Astrocyte (in vitro differentiated cells and primary cell): Measurements from ENCODE around the gene ST14. TPM values are rescaled to one million over a fixed set of nuclear protein-coding genes. Genes with fewer than 3 reads are reported as not detected.

Experiments used
- DNase-seq: peaks from one replicate; pipeline ENCODE4 v3.0.0-alpha.2; 2010; ENCODE audit warnings: low read depth
- FAIRE-seq: peaks from 2 replicates; lab custom pipeline; 2011; peaks lifted over from hg19 to GRCh38; lab: Jason Lieb, UNC
- H2AFZ ChIP-seq: 2 replicates; pipeline ENCODE4 v1.6.0; 2012; ENCODE audit warnings: low read depth, low read length, inconsistent platforms
- H3K27ac ChIP-seq: 2 replicates; pipeline ENCODE4 v1.5.1; 2011; ENCODE audit warnings: low read depth, low read length, inconsistent platforms
- H3K27me3 ChIP-seq: 2 replicates; pipeline ENCODE4 v1.6.0; 2011; ENCODE audit warnings: low read length, inconsistent platforms; ENCODE audit not compliant: insufficient read depth
- H3K36me3 ChIP-seq: 2 replicates; pipeline ENCODE4 v1.5.1; 2011; ENCODE audit warnings: low read length, inconsistent platforms; ENCODE audit not compliant: insufficient read depth
- H3K4me1 ChIP-seq: 2 replicates; pipeline ENCODE4 v1.5.1; 2011; ENCODE audit warnings: low read length, inconsistent platforms; ENCODE audit not compliant: insufficient read depth
- H3K4me2 ChIP-seq: 2 replicates; pipeline ENCODE4 v1.6.0; 2012; ENCODE audit warnings: low read length, inconsistent platforms
- H3K4me3 ChIP-seq: 2 replicates; pipeline ENCODE4 v1.5.1; 2011; ENCODE audit warnings: low read depth, mild to moderate bottlenecking, low read length, inconsistent platforms; ENCODE audit not compliant: insufficient read depth
- H3K79me2 ChIP-seq: 2 replicates; pipeline ENCODE4 v1.6.0; 2012; ENCODE audit warnings: mild to moderate bottlenecking, low read length, inconsistent platforms; ENCODE audit not compliant: insufficient read depth
- H3K9ac ChIP-seq: 2 replicates; pipeline ENCODE4 v1.6.0; 2012; ENCODE audit warnings: mild to moderate bottlenecking, low read length, inconsistent platforms
- H3K9me3 ChIP-seq: 2 replicates; pipeline ENCODE4 v1.5.1; 2012; ENCODE audit warnings: low read depth, mild to moderate bottlenecking, low read length, inconsistent platforms; ENCODE audit not compliant: insufficient read depth
- H4K20me1 ChIP-seq: 2 replicates; pipeline ENCODE4 v1.6.0; 2012; ENCODE audit warnings: low read length, inconsistent platforms; ENCODE audit not compliant: insufficient read depth
- H3K27ac Mint-ChIP-seq: one replicate; pipeline ENCODE4 v1.8.0; 2021; ENCODE audit warnings: mild to moderate bottlenecking, mixed read lengths; ENCODE audit not compliant: unreplicated experiment
- H3K27me3 Mint-ChIP-seq: one replicate; pipeline ENCODE4 v1.8.0; 2021; ENCODE audit warnings: low read depth, mixed read lengths; ENCODE audit not compliant: unreplicated experiment
- H3K36me3 Mint-ChIP-seq: one replicate; pipeline ENCODE4 v1.8.0; 2021; ENCODE audit warnings: low read depth, mixed read lengths; ENCODE audit not compliant: unreplicated experiment
- H3K4me1 Mint-ChIP-seq: one replicate; pipeline ENCODE4 v1.8.0; 2021; ENCODE audit warnings: low read depth, mixed read lengths; ENCODE audit not compliant: unreplicated experiment
- H3K4me3 Mint-ChIP-seq: one replicate; pipeline ENCODE4 v1.8.0; 2021; ENCODE audit warnings: mild to moderate bottlenecking, moderate library complexity, mixed read lengths; ENCODE audit not compliant: unreplicated experiment
- H3K9me3 Mint-ChIP-seq: one replicate; pipeline ENCODE4 v1.8.0; 2021; ENCODE audit warnings: mild to moderate bottlenecking, mixed read lengths; ENCODE audit not compliant: unreplicated experiment
- CTCF ChIP-seq: IDR thresholded peaks from 2 replicates; pipeline ENCODE4 v1.5.1; 2011; ENCODE audit warnings: low read depth, mild to moderate bottlenecking, inconsistent platforms, low read length, moderate library complexity; ENCODE audit not compliant: insufficient read depth
- EZH2 ChIP-seq: IDR thresholded peaks from 2 replicates; pipeline ENCODE4 v1.6.1; 2012; ENCODE audit warnings: mild to moderate bottlenecking, low read length, inconsistent platforms; ENCODE audit not compliant: insufficient read depth
- total RNA-seq: library from RNA; stranded (reverse); gene quantifications from 2 replicates; pipeline ENCODE4 v1.2.1, GENCODE V29; 2021

The ST14 gene
- total RNA-seq, 1 donor from 2014 or later = 4.2 TPM

GRCh38 chr11:130202818-130203689, 43.5 kb downstream of the ST14 start:
- Mint-ChIP-seq H3K9me3 (peaks cover 10% of the 10 kb centered on the region), H3K4me3 (no peak overlapping the region), H3K4me1 (no peaks in the 10 kb centered on the region), H3K27ac (no peak overlapping the region), H3K36me3 (peaks cover 7% of the 10 kb centered on the region), H3K27me3 (peaks cover 43% of the 10 kb centered on the region)
- Histone ChIP-seq H3K9ac (no peak overlapping the region), H3K79me2 (no peaks in the 10 kb centered on the region), H3K36me3 (no peaks in the 10 kb centered on the region), H3K4me1 (no peaks in the 10 kb centered on the region), H4K20me1 (no peaks in the 10 kb centered on the region), H3K4me2 (no peak overlapping the region), H3K4me3 (no peak overlapping the region), H3K27ac (no peak overlapping the region), H3K9me3 (peaks cover 4% of the 10 kb centered on the region), H3K27me3 (peaks cover 7% of the 10 kb centered on the region), H2AFZ (no peak overlapping the region)
- FAIRE-seq (no peak), DNase-seq (no peak)
- TF ChIP-seq CTCF (no peak), EZH2 (no peak)

DNA sequence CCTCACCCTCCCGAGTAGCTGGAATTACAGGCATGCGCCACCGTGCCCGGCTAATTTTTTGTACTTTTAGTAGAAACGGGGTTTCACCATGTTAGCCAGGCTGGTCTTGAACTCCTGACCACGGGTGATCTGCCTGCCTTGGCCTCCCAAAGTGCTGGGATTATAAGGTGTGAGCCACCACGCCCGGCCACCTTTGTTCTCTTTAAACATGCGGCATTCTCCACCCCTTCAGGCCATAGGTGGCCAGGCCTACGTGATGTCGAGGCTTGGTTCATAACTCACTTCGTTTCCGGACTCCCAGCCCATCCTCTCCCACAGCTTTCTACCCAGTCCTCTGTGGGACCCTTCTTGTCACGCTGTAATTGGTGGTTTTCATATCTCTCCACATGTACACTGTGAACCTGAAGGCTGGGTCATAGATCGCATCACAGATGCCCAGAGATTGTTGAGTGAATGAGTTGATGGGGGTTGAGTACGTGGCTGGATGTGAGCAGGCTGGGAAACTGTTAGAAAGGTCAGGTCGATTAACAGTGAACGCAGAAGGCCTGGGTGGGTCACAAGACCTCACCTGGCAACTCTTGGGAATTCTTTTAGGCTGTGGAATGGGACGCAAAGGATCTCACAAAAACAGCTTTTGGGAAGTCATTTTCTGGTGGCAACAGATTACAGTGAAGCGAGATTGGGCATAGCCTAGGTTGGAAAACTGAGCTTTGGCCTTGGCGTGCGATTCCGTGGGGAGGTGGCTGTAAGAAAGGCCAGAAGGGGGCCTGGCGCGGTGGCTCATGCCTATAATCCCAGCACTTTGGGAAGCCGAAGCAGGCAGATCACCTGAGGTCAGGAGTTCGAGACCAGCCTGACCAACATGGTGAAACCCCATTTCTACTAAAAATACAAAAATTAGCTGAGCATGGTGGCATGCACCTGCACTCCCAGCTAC, 44.5 kb downstream of the ST14 start:
- Histone ChIP-seq H3K9ac (no peak overlapping the region), H2AFZ (no peak overlapping the region), H3K79me2 (no peaks in the 10 kb centered on the region), H3K4me2 (no peak overlapping the region), H3K27ac (no peak overlapping the region), H3K4me1 (no peaks in the 10 kb centered on the region), H3K9me3 (peaks cover 4% of the 10 kb centered on the region), H3K36me3 (no peaks in the 10 kb centered on the region), H3K4me3 (no peak overlapping the region), H4K20me1 (no peaks in the 10 kb centered on the region), H3K27me3 (peaks cover 7% of the 10 kb centered on the region)
- Mint-ChIP-seq H3K9me3 (peaks cover 10% of the 10 kb centered on the region), H3K27ac (no peak overlapping the region), H3K36me3 (peaks cover 7% of the 10 kb centered on the region), H3K27me3 (peaks cover 47% of the 10 kb centered on the region), H3K4me1 (no peaks in the 10 kb centered on the region), H3K4me3 (no peak overlapping the region)
- DNase-seq (no peak), FAIRE-seq (no peak)
- TF ChIP-seq EZH2 (no peak), CTCF (no peak)
